ENCODE measurements around the gene RPL29.

- TF ChIP-seq CTCF (IDR thresholded peaks at IDR 0.05) (no peak), POLR2A (IDR thresholded peaks at IDR 0.05) (no peak)
Observed at GRCh38 chr3:52007291-52007690, 11.6 kb upstream of the RPL29 start.

All from body of pancreas (tissue), 4 donors.